Astrocyte (in vitro differentiated cells and primary cell): ENCODE measurements around the gene ADAMTS12. TPM values are rescaled to one million over a fixed set of nuclear protein-coding genes. Genes with fewer than 3 reads are reported as not detected.
A peak's percentile ranks its signal among the peaks of the same experiment; 100 is the strongest.

Experiments
- DNase-seq: peaks from one replicate; pipeline ENCODE4 v3.0.0-alpha.2; 2010; ENCODE audit warnings: low read depth
- FAIRE-seq: peaks from 2 replicates; lab custom pipeline; 2011; peaks lifted over from hg19 to GRCh38; lab: Jason Lieb, UNC
- H2AFZ ChIP-seq: 2 replicates; pipeline ENCODE4 v1.6.0; 2012; ENCODE audit warnings: low read depth, low read length, inconsistent platforms
- H3K27ac ChIP-seq: 2 replicates; pipeline ENCODE4 v1.5.1; 2011; ENCODE audit warnings: low read depth, low read length, inconsistent platforms
- H3K27me3 ChIP-seq: 2 replicates; pipeline ENCODE4 v1.6.0; 2011; ENCODE audit warnings: low read length, inconsistent platforms; ENCODE audit not compliant: insufficient read depth
- H3K36me3 ChIP-seq: 2 replicates; pipeline ENCODE4 v1.5.1; 2011; ENCODE audit warnings: low read length, inconsistent platforms; ENCODE audit not compliant: insufficient read depth
- H3K4me1 ChIP-seq: 2 replicates; pipeline ENCODE4 v1.5.1; 2011; ENCODE audit warnings: low read length, inconsistent platforms; ENCODE audit not compliant: insufficient read depth
- H3K4me2 ChIP-seq: 2 replicates; pipeline ENCODE4 v1.6.0; 2012; ENCODE audit warnings: low read length, inconsistent platforms
- H3K4me3 ChIP-seq: 2 replicates; pipeline ENCODE4 v1.5.1; 2011; ENCODE audit warnings: low read depth, mild to moderate bottlenecking, low read length, inconsistent platforms; ENCODE audit not compliant: insufficient read depth
- H3K79me2 ChIP-seq: 2 replicates; pipeline ENCODE4 v1.6.0; 2012; ENCODE audit warnings: mild to moderate bottlenecking, low read length, inconsistent platforms; ENCODE audit not compliant: insufficient read depth
- H3K9ac ChIP-seq: 2 replicates; pipeline ENCODE4 v1.6.0; 2012; ENCODE audit warnings: mild to moderate bottlenecking, low read length, inconsistent platforms
- H3K9me3 ChIP-seq: 2 replicates; pipeline ENCODE4 v1.5.1; 2012; ENCODE audit warnings: low read depth, mild to moderate bottlenecking, low read length, inconsistent platforms; ENCODE audit not compliant: insufficient read depth
- H4K20me1 ChIP-seq: 2 replicates; pipeline ENCODE4 v1.6.0; 2012; ENCODE audit warnings: low read length, inconsistent platforms; ENCODE audit not compliant: insufficient read depth
- H3K27ac Mint-ChIP-seq: one replicate; pipeline ENCODE4 v1.8.0; 2021; ENCODE audit warnings: mild to moderate bottlenecking, mixed read lengths; ENCODE audit not compliant: unreplicated experiment
- H3K27me3 Mint-ChIP-seq: one replicate; pipeline ENCODE4 v1.8.0; 2021; ENCODE audit warnings: low read depth, mixed read lengths; ENCODE audit not compliant: unreplicated experiment
- H3K36me3 Mint-ChIP-seq: one replicate; pipeline ENCODE4 v1.8.0; 2021; ENCODE audit warnings: low read depth, mixed read lengths; ENCODE audit not compliant: unreplicated experiment
- H3K4me1 Mint-ChIP-seq: one replicate; pipeline ENCODE4 v1.8.0; 2021; ENCODE audit warnings: low read depth, mixed read lengths; ENCODE audit not compliant: unreplicated experiment
- H3K4me3 Mint-ChIP-seq: one replicate; pipeline ENCODE4 v1.8.0; 2021; ENCODE audit warnings: mild to moderate bottlenecking, moderate library complexity, mixed read lengths; ENCODE audit not compliant: unreplicated experiment
- H3K9me3 Mint-ChIP-seq: one replicate; pipeline ENCODE4 v1.8.0; 2021; ENCODE audit warnings: mild to moderate bottlenecking, mixed read lengths; ENCODE audit not compliant: unreplicated experiment
- EZH2 ChIP-seq: IDR thresholded peaks from 2 replicates; pipeline ENCODE4 v1.6.1; 2012; ENCODE audit warnings: mild to moderate bottlenecking, low read length, inconsistent platforms; ENCODE audit not compliant: insufficient read depth
- total RNA-seq: library from RNA; stranded (reverse); gene quantifications from 2 replicates; pipeline ENCODE4 v1.2.1, GENCODE V29; 2021
- TF ChIP-seq, protein P1 (sequence below): IDR thresholded peaks from 2 replicates; pipeline ENCODE4 v1.5.1; 2011; ENCODE audit warnings: low read depth, mild to moderate bottlenecking, inconsistent platforms, low read length, moderate library complexity; ENCODE audit not compliant: insufficient read depth

The ADAMTS12 gene
- total RNA-seq, 1 donor from 2014 or later, result 156 TPM

DNA sequence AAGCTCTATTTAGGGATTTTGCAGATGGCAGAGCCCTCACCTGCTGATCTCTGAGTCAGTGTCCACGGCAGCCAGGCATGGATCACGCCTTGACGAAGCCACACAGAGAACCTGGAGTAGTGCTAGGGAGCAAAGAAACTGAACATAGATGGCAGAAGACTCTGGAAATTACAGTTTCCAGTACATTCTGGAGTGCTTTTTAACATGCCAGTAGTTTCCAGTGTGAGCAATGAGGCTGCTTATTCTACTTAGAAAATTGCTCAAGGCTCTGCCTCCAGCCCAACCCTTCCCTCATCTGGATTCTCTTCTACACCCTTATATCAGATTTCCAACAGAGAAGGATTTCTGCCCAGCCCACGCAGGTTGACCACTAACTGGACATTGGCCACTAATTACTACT lies 203.3 kb downstream of the ADAMTS12 start:
- peak overlapping the region; percentile 41 for H3K27ac ChIP-seq
- no peak overlapping the region for H3K4me3 Mint-ChIP-seq
- no peak overlapping the region for H3K4me3 ChIP-seq
- peaks cover 25% of the 10 kb centered on the region for H3K36me3 Mint-ChIP-seq
- H3K9ac ChIP-seq, result peak overlapping the region; percentile 26
- H3K36me3 ChIP-seq, result no peaks in the 10 kb centered on the region
- FAIRE-seq (no peak), DNase-seq (peak; percentile 66)
- no peak overlapping the region for H2AFZ ChIP-seq
- no peaks in the 10 kb centered on the region for H4K20me1 ChIP-seq
- no peaks in the 10 kb centered on the region for H3K27me3 ChIP-seq
- peaks cover 4% of the 10 kb centered on the region for H3K9me3 Mint-ChIP-seq
- H3K27me3 Mint-ChIP-seq, result no peaks in the 10 kb centered on the region
- TF ChIP-seq EZH2, result no peak
- TF ChIP-seq, protein P1, sequence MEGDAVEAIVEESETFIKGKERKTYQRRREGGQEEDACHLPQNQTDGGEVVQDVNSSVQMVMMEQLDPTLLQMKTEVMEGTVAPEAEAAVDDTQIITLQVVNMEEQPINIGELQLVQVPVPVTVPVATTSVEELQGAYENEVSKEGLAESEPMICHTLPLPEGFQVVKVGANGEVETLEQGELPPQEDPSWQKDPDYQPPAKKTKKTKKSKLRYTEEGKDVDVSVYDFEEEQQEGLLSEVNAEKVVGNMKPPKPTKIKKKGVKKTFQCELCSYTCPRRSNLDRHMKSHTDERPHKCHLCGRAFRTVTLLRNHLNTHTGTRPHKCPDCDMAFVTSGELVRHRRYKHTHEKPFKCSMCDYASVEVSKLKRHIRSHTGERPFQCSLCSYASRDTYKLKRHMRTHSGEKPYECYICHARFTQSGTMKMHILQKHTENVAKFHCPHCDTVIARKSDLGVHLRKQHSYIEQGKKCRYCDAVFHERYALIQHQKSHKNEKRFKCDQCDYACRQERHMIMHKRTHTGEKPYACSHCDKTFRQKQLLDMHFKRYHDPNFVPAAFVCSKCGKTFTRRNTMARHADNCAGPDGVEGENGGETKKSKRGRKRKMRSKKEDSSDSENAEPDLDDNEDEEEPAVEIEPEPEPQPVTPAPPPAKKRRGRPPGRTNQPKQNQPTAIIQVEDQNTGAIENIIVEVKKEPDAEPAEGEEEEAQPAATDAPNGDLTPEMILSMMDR, result no peak
- peaks cover 63% of the 10 kb centered on the region for H3K4me1 Mint-ChIP-seq
- peaks cover 19% of the 10 kb centered on the region for H3K79me2 ChIP-seq
- peak overlapping the region; percentile 37 for H3K4me2 ChIP-seq
- peaks cover 4% of the 10 kb centered on the region for H3K9me3 ChIP-seq
- H3K4me1 ChIP-seq, result peaks cover 44% of the 10 kb centered on the region
- H3K27ac Mint-ChIP-seq, result no peak overlapping the region

DNA sequence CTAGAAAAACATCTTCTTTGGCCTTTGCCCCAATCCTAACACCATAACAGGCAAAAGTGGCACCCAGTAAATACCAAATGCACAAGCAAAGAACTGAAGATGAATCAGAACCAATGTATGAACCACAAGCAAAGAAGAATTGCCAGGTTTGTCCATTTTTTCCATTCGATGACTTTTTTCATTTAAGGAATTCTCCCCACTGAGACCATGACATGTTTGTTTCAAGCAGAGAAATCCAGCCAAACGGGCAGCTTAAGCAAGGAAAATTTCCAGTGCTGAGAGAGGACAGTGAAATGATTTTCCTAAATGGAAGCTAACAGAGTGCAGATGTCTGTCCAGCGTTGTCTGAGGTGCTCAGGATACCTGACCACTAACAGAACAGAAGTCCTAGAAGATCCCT lies 203.7 kb downstream of the ADAMTS12 start:
- Histone ChIP-seq H3K9me3 (peaks cover 4% of the 10 kb centered on the region), H3K27ac (peak overlapping the region; percentile 41), H3K9ac (peak overlapping the region; percentile 26), H3K36me3 (no peaks in the 10 kb centered on the region), H2AFZ (no peak overlapping the region), H3K4me2 (peak overlapping the region; percentile 37), H3K79me2 (peaks cover 15% of the 10 kb centered on the region), H4K20me1 (no peaks in the 10 kb centered on the region), H3K4me3 (no peak overlapping the region), H3K27me3 (no peaks in the 10 kb centered on the region), H3K4me1 (peaks cover 44% of the 10 kb centered on the region)
- Mint-ChIP-seq H3K4me1 (peaks cover 67% of the 10 kb centered on the region), H3K27ac (peak overlapping the region; percentile 30), H3K9me3 (peaks cover 2% of the 10 kb centered on the region), H3K36me3 (peaks cover 26% of the 10 kb centered on the region), H3K27me3 (no peaks in the 10 kb centered on the region), H3K4me3 (no peak overlapping the region)
- TF ChIP-seq EZH2, result no peak
- TF ChIP-seq, protein P1, result no peak
- DNase-seq (peak; percentile 85), FAIRE-seq (peak; percentile 82)

DNA sequence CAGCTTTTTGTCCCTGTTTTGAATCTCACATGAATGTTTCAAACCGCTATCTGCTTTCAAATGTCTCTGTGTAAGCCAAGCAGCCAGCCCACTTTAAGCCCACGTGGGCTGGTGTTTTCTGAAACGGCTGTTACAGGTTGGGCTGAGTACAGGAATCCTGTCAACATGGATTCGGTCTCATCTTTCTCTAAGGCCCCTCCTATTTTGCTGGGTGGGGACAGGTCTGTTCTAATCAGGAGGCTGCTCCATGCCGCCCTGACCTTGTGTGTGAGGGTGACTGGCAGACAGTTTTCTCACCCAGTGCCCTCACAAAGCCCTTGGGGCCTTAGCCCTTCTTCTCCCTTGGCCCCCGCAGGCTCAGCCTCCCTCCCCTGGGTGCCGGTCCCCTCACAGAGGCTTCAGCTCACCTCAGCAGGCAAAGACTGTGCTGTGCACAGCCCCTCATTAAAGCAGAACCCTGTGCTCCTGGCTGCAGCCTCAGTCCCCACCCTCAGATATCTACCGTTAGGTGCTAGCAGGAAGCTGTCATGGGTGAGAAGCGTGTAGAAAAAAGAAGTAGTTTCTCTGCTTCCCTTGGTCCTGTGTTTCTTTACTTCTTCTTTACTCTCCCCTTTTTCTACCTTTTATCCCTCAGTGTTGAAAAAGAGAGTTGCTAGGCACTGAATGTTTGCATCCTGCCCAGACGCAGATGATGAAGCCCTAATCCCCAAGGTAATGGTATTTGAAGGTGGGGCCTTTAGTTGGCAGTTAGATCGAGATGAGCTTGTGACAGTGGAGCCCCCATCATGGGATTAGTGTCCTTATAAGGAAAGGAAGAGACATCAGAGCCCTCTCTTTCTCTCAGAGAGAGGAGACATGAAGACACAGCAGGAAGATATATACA lies 205.7 kb downstream of the ADAMTS12 start:
- TF ChIP-seq EZH2, result no peak
- TF ChIP-seq, protein P1, result no peak
- Mint-ChIP-seq H3K27me3 (no peaks in the 10 kb centered on the region), H3K4me1 (peaks cover 56% of the 10 kb centered on the region), H3K36me3 (peaks cover 29% of the 10 kb centered on the region), H3K9me3 (peaks cover 2% of the 10 kb centered on the region), H3K27ac (no peak overlapping the region), H3K4me3 (no peak overlapping the region)
- peaks cover 8% of the 10 kb centered on the region for H3K79me2 ChIP-seq
- peaks cover 16% of the 10 kb centered on the region for H3K36me3 ChIP-seq
- FAIRE-seq (no peak), DNase-seq (no peak)
- no peaks in the 10 kb centered on the region for H3K27me3 ChIP-seq
- H3K4me3 ChIP-seq, result no peak overlapping the region
- peaks cover 31% of the 10 kb centered on the region for H3K4me1 ChIP-seq
- H3K4me2 ChIP-seq, result no peak overlapping the region
- no peaks in the 10 kb centered on the region for H4K20me1 ChIP-seq
- H2AFZ ChIP-seq, result no peak overlapping the region
- H3K9ac ChIP-seq, result no peak overlapping the region
- no peak overlapping the region for H3K27ac ChIP-seq
- no peaks in the 10 kb centered on the region for H3K9me3 ChIP-seq
